ENCODE measurements around the gene SLC8A1.

SLC8A1 gene

DNA sequence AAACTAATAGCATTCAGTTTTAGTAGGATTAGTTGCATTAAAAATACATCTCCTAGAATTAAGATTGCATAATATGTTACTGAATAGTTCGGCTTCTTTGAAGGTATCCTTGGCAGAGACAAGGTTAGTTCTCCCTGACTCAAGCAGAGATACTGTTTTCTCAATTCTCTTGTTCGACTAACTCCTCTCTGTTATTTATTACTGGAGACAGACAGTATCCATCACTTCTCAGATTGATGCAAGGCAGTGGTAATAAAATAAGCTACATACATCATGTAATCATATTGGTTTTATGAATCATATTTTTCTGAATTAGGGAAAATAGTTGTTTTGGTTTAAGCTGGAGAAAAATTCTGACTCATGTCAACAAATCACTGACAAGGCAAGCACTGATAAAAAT, 134.8 kb downstream of the SLC8A1 start:
- TF ChIP-seq, protein P1, sequence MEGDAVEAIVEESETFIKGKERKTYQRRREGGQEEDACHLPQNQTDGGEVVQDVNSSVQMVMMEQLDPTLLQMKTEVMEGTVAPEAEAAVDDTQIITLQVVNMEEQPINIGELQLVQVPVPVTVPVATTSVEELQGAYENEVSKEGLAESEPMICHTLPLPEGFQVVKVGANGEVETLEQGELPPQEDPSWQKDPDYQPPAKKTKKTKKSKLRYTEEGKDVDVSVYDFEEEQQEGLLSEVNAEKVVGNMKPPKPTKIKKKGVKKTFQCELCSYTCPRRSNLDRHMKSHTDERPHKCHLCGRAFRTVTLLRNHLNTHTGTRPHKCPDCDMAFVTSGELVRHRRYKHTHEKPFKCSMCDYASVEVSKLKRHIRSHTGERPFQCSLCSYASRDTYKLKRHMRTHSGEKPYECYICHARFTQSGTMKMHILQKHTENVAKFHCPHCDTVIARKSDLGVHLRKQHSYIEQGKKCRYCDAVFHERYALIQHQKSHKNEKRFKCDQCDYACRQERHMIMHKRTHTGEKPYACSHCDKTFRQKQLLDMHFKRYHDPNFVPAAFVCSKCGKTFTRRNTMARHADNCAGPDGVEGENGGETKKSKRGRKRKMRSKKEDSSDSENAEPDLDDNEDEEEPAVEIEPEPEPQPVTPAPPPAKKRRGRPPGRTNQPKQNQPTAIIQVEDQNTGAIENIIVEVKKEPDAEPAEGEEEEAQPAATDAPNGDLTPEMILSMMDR (IDR thresholded peaks at IDR 0.05; ENCODE audit: low read depth, low read length): no peak

DNA sequence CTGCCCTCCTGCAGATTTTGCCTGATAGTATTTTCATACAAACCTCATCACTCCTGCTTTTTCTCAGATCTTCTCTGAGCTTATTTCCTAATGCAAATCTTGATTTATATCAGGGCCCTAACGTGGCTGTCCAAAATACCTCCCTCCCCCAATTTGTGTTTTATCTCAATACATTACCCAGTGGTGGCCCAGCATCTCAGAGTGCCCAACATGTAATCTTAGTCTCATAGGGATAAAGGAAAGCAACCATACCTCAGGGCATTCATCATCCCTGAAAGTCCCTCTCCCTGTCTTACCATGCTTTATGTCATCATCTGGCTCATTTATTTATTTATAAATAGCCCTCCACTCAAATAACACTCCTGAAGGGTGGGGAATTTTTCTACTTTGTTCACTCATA, 135.3 kb downstream of the SLC8A1 start:
- no peak for DNase-seq (ENCODE audit: extremely low read depth, low read depth)
- TF ChIP-seq, protein P1 (IDR thresholded peaks at IDR 0.05; ENCODE audit: low read depth, low read length): no peak

More for the DNA sequence above, 134.8 kb downstream of the SLC8A1 start:
- DNase-seq (ENCODE audit: extremely low read depth, low read depth): no peak

DNA sequence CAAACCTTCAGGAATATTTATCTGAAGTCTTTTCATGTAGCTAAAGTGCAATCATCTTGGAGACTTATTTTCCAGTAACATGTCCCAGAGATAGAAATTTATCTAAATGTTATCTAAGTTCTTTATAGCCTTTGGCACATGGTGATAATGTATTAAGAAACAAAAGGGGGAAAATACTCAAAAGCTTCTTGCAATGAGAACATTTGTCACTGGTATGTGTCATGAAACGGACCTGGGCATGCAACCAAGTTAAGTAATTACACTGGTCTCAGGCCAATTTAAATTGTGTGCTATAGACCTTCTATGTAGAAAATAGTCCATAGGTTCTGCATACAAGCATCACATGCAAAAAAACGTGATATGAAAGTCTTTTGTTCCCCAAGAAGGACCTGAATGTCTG, 136.2 kb downstream of the SLC8A1 start:
- no peak for DNase-seq (ENCODE audit: extremely low read depth, low read depth)
- TF ChIP-seq, protein P1 (IDR thresholded peaks at IDR 0.05; ENCODE audit: low read depth, low read length): no peak

DNA sequence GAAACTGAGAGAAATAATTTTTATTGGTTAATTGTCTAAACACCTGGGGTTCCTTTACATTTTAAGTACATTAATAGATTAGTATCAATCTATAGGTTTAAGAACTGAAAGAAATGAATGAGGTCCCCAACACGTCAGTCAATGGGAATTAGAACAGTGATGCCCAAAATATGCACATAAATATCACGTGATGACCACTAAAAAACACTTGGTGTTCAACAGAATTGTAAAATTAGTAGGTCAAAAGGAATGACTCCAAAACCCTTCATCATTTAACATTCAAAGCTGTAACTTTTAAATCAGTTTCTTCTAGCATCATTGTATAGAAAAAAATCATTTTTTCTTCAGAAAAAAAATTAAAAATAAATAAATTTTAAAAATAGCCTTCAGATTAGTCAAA, 140.9 kb downstream of the SLC8A1 start:
- TF ChIP-seq, protein P1 (IDR thresholded peaks at IDR 0.05; ENCODE audit: low read depth, low read length): no peak

DNA sequence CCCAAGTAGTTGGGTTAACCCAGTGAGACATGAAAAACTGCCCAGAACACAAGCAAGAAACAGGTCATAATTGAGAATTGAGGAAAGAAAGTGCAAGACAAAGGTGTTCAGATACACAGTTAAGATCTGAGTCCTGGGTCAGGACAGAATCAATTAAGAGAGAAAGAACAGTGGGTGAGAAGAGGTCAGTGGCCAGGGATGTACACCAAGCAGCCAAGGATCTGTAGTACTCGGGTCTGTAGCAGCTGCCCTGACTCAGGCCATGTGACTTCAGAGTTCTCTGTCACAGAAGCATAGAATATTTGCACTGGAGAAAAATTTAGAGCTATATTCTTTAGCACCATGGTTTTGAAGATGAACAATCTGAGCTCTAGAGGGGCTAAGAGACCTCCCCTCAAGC, 141.6 kb downstream of the SLC8A1 start:
- TF ChIP-seq, protein P1 (IDR thresholded peaks at IDR 0.05; ENCODE audit: low read depth, low read length): no peak
- no peak for DNase-seq (ENCODE audit: extremely low read depth, low read depth)

More for the DNA sequence above, 140.9 kb downstream of the SLC8A1 start:
- no peak for DNase-seq (ENCODE audit: extremely low read depth, low read depth)

DNA sequence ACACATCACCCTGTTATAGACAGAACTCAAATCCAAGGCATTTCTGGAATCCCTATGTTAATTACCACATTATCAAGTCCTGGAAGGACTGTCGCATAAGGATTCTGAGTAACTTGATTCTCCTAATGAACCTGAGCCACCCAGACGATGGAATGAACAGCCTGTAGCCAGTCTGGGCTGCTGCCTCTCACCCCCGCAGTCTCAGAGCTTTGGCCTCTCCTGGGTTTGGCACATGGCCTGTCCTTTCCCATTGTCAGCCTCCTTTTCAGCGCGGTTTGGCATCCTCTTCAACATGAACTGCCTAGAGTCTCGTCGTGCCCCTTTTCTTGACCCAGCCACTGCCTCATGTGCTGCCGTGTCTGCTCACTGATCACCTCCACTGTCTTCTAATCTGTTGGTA, 147.6 kb downstream of the SLC8A1 start:
- TF ChIP-seq, protein P1 (IDR thresholded peaks at IDR 0.05; ENCODE audit: low read depth, low read length): no peak
- no peak for DNase-seq (ENCODE audit: extremely low read depth, low read depth)

DNA sequence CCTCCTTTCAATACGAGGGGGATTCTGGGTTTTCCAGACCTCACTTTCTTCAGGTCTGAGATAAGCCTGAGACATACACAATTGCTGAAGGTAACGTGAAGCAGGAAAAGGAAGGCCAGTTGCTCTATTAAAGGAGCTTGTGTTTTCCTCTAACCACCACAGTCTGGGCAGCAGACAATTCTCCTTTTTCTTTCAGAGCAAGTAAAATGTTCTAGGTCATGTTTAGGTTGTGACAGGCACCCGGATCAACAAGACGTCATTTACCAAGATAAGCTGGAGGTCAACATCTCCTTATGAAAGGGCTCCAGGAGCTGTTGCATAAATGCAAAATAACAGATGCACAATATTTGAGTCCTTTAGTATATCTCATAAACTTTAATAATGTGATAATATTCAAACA, 148.1 kb downstream of the SLC8A1 start:
- TF ChIP-seq, protein P1 (IDR thresholded peaks at IDR 0.05; ENCODE audit: low read depth, low read length): no peak
- DNase-seq (ENCODE audit: extremely low read depth, low read depth): no peak

Data from AG09319 (cell line).